ENCODE results near the gene GPATCH8.

Gene GPATCH8

GRCh38 chr17:44442806-44443205 lies 60.4 kb downstream of the GPATCH8 start:
- no peaks in the 10 kb centered on the region for H3K27me3 ChIP-seq (replicated peaks)
- H3K36me3 ChIP-seq (replicated peaks): no peaks in the 10 kb centered on the region
- no peak for TF ChIP-seq CTCF (IDR thresholded peaks at IDR 0.05; ENCODE audit: low read depth, low read length, missing control alignments)
- no peak overlapping the region for H3K4me3 ChIP-seq (ENCODE audit: low read depth, low read length)
- in situ Hi-C loops (cut with HindIII; ENCODE audit: low pct_ligation_motif_present, low sequenced_read_pairs): no loop called here
- DNase-seq: no peak
- H3K27ac ChIP-seq: no peak overlapping the region

- in situ Hi-C loops (cut with HindIII; ENCODE audit: low pct_ligation_motif_present, low sequenced_read_pairs): no loop called here
- H3K27ac ChIP-seq: no peak overlapping the region
- no peak for DNase-seq
These were observed 64.0 kb downstream of the GPATCH8 start for GRCh38 chr17:44439168-44439567.

GRCh38 chr17:44438636-44439035 lies 64.6 kb downstream of the GPATCH8 start:
- Histone ChIP-seq H3K36me3 (replicated peaks) (peaks cover 4% of the 10 kb centered on the region), H3K27me3 (replicated peaks) (no peaks in the 10 kb centered on the region), H3K4me3 (ENCODE audit: low read depth, low read length) (no peak overlapping the region), H3K27ac (no peak overlapping the region)
- DNase-seq: no peak
- no peak for TF ChIP-seq CTCF (IDR thresholded peaks at IDR 0.05; ENCODE audit: low read depth, low read length, missing control alignments)
- in situ Hi-C loops (cut with HindIII; ENCODE audit: low pct_ligation_motif_present, low sequenced_read_pairs): no loop called here

More at GRCh38 chr17:44439168-44439567, 64.0 kb downstream of the GPATCH8 start:
- no peak for TF ChIP-seq CTCF (IDR thresholded peaks at IDR 0.05; ENCODE audit: low read depth, low read length, missing control alignments)
- Histone ChIP-seq H3K36me3 (replicated peaks) (peaks cover 2% of the 10 kb centered on the region), H3K4me3 (ENCODE audit: low read depth, low read length) (no peak overlapping the region), H3K27me3 (replicated peaks) (no peaks in the 10 kb centered on the region)

DNA sequence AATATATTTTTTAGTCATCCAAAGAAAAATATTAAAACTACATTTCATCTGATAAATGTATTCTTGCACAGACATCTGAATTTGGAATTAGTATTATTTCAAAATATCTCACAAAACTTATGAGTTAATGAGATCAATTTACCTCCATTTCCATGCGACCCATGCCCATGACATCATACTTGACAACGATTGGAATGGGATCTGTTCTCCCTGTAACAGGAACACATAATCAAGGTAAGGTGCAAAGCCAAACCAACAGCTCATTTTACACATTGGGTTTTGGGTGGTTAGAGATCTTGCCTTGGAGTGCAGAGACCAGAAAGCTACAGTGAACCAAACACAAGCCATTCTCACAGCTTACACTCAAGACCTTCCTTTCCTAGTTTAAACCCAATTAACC lies 66.9 kb downstream of the GPATCH8 start:
- no peak overlapping the region for H3K4me3 ChIP-seq (ENCODE audit: low read depth, low read length)
- H3K27ac ChIP-seq: no peak overlapping the region
- H3K36me3 ChIP-seq (replicated peaks): peaks cover 16% of the 10 kb centered on the region
- in situ Hi-C loops (cut with HindIII; ENCODE audit: low pct_ligation_motif_present, low sequenced_read_pairs): no loop called here
- no peak for TF ChIP-seq CTCF (IDR thresholded peaks at IDR 0.05; ENCODE audit: low read depth, low read length, missing control alignments)
- no peak for DNase-seq
- no peaks in the 10 kb centered on the region for H3K27me3 ChIP-seq (replicated peaks)

- Histone ChIP-seq H3K36me3 (replicated peaks) (peaks cover 16% of the 10 kb centered on the region), H3K27ac (no peak overlapping the region), H3K4me3 (ENCODE audit: low read depth, low read length) (no peak overlapping the region), H3K27me3 (replicated peaks) (no peaks in the 10 kb centered on the region)
- no peak for TF ChIP-seq CTCF (IDR thresholded peaks at IDR 0.05; ENCODE audit: low read depth, low read length, missing control alignments)
- no peak for DNase-seq
- in situ Hi-C loops (cut with HindIII; ENCODE audit: low pct_ligation_motif_present, low sequenced_read_pairs): no loop called here
These were observed 70.7 kb downstream of the GPATCH8 start for GRCh38 chr17:44432254-44433157.
